H1 (cell line): ENCODE measurements around the gene WBP11. TPM values are rescaled to one million over a fixed set of nuclear protein-coding genes. Genes with fewer than 3 reads are reported as not detected.
A peak's percentile ranks its signal among the peaks of the same experiment; 100 is the strongest.

ENCODE experiments used
- CTCF ChIA-PET: fragments of 300-600 bp; sonication (Branson Sonifier 250); formaldehyde crosslinking; loops from one replicate; lab custom pipeline; 2021; ENCODE audit not compliant: partially characterized antibody; lab: Charles Lee
- POLR2A ChIA-PET: fragments of 300-600 bp; sonication (Branson Sonifier 250); formaldehyde crosslinking; loops from one replicate; lab custom pipeline; 2021; ENCODE audit warnings: inconsistent platforms; ENCODE audit not compliant: partially characterized antibody; lab: Charles Lee
- DNase-seq, 2 experiments: peaks; one replicate each; pipeline versions ENCODE4 v3.0.0 to v3.0.0-alpha.2; 2010 to 2022; ENCODE audit warnings: low spot score in 2 of 2, low read depth in 1 of 2, mixed read lengths in 1 of 2
- FAIRE-seq: peaks from 2 replicates; lab custom pipeline; 2011; peaks lifted over from hg19 to GRCh38; lab: Jason Lieb, UNC
- H2AFZ ChIP-seq: 2 replicates; pipeline ENCODE4 v1.8.1; 2012; ENCODE audit warnings: low read length, inconsistent platforms
- H2AK5ac ChIP-seq: 2 replicates; pipeline ENCODE4 v1.6.1; 2013; ENCODE audit warnings: low read depth, low read length
- H2BK120ac ChIP-seq: replicated peaks from 2 replicates; pipeline ENCODE3; 2013; ENCODE audit warnings: low read depth, low read length, inconsistent platforms
- H2BK12ac ChIP-seq: 2 replicates; pipeline ENCODE4 v1.6.1; 2013; ENCODE audit warnings: low read depth, low read length
- H2BK15ac ChIP-seq: 2 replicates; pipeline ENCODE4 v1.6.1; 2013; ENCODE audit warnings: low read length
- H2BK20ac ChIP-seq: 2 replicates; pipeline ENCODE4 v1.6.1; 2013; ENCODE audit warnings: low read length
- H2BK5ac ChIP-seq: 2 replicates; pipeline ENCODE4 v1.6.1; 2013; ENCODE audit warnings: low read depth, low read length
- H3K14ac ChIP-seq: 2 replicates; pipeline ENCODE4 v1.6.1; 2013; ENCODE audit warnings: inconsistent platforms; ENCODE audit not compliant: insufficient read length
- H3K18ac ChIP-seq: 2 replicates; pipeline ENCODE4 v1.6.1; 2013; ENCODE audit warnings: low read length; ENCODE audit errors: extremely low read depth
- H3K23ac ChIP-seq: 2 replicates; pipeline ENCODE4 v1.6.1; 2013; ENCODE audit warnings: inconsistent platforms; ENCODE audit not compliant: insufficient read length
- H3K23me2 ChIP-seq: 2 replicates; pipeline ENCODE4 v1.6.1; 2013; ENCODE audit warnings: low read depth, low read length
- H3K27ac ChIP-seq: 2 replicates; pipeline ENCODE4 v1.6.1; 2011; ENCODE audit warnings: low read depth, low read length, inconsistent platforms
- H3K27me3 ChIP-seq, 4 experiments: replicated peaks in 1 of 4; 1 replicate in 1 of 4; 2 replicates in 3 of 4; pipeline versions ENCODE4 v1.6.1 to v1.8.1; 2011 to 2013; ENCODE audit warnings: low read length in 3 of 4, mild to moderate bottlenecking in 3 of 4, inconsistent platforms in 2 of 4, mixed read lengths in 2 of 4, moderate library complexity in 1 of 4; ENCODE audit not compliant: control insufficient read depth in 3 of 4, insufficient read depth in 3 of 4; ENCODE audit errors: extremely low read depth in 1 of 4
- H3K36me3 ChIP-seq, 4 experiments: 2 replicates each; pipeline versions ENCODE4 v1.6.1 to v1.8.1; 2011 to 2013; ENCODE audit warnings: mild to moderate bottlenecking in 4 of 4, low read length in 3 of 4, moderate library complexity in 2 of 4, control low read depth in 1 of 4, inconsistent platforms in 1 of 4; ENCODE audit not compliant: insufficient read depth in 4 of 4, control insufficient read depth in 2 of 4
- H3K4ac ChIP-seq: replicated peaks from 2 replicates; pipeline ENCODE3; 2013; ENCODE audit warnings: low read length, low read depth, mixed read lengths, inconsistent platforms; ENCODE audit not compliant: insufficient read length
- H3K4me1 ChIP-seq, 4 experiments: replicated peaks in 1 of 4; 1 replicate in 1 of 4; 2 replicates in 3 of 4; pipeline versions ENCODE4 v1.6.1 to v1.8.1; 2011 to 2013; ENCODE audit warnings: low read length in 3 of 4, inconsistent platforms in 2 of 4, mixed read lengths in 1 of 4; ENCODE audit not compliant: insufficient read depth in 4 of 4, control insufficient read depth in 3 of 4
- H3K4me2 ChIP-seq, 2 experiments: 2 replicates each; pipeline versions ENCODE4 v1.6.1 to v1.8.1; 2011 to 2013; ENCODE audit warnings: low read depth in 2 of 2, low read length in 2 of 2, control low read depth in 1 of 2, inconsistent platforms in 1 of 2, mild to moderate bottlenecking in 1 of 2; ENCODE audit not compliant: insufficient read depth in 1 of 2
- H3K4me3 ChIP-seq, 4 experiments: fragments of 200-600, 300-600 bp in 1 of 4; sonication (generic), shearing (Covaris generic), sonication (Bioruptor Twin) in 1 of 4; 2 replicates each; pipeline versions ENCODE4 v1.5.1 to v1.8.1; 2011 to 2016; ENCODE audit warnings: low read length in 4 of 4, low read depth in 3 of 4, control low read depth in 2 of 4, inconsistent platforms in 2 of 4, mild to moderate bottlenecking in 2 of 4, mixed read lengths in 1 of 4, moderate library complexity in 1 of 4; ENCODE audit not compliant: insufficient read depth in 2 of 4; ENCODE audit errors: extremely low read depth in 1 of 4
- H3K56ac ChIP-seq: replicated peaks from 2 replicates; pipeline ENCODE3; 2013; ENCODE audit warnings: low read depth, mild to moderate bottlenecking, mixed read lengths, low read length, inconsistent platforms; ENCODE audit not compliant: insufficient read length
- H3K79me1 ChIP-seq: 2 replicates; pipeline ENCODE4 v1.6.1; 2013; ENCODE audit warnings: low read depth, low read length, control low read depth
- H3K79me2 ChIP-seq, 2 experiments: 2 replicates each; pipeline versions ENCODE4 v1.6.1 to v1.8.1; 2012 to 2013; ENCODE audit warnings: low read length in 2 of 2, mild to moderate bottlenecking in 2 of 2, inconsistent platforms in 1 of 2; ENCODE audit not compliant: insufficient read depth in 2 of 2, control insufficient read depth in 1 of 2
- H3K9ac ChIP-seq, 4 experiments: replicated peaks in 1 of 4; 1 replicate in 1 of 4; 2 replicates in 3 of 4; pipeline versions ENCODE4 v1.6.1 to v1.8.1; 2011 to 2013; ENCODE audit warnings: low read depth in 3 of 4, low read length in 3 of 4, control low read depth in 2 of 4, mild to moderate bottlenecking in 2 of 4, moderate library complexity in 2 of 4, inconsistent platforms in 1 of 4; ENCODE audit errors: extremely low read depth in 1 of 4
- H3K9me3 ChIP-seq, 2 experiments: 2 replicates each; pipeline versions ENCODE4 v1.6.1 to v1.8.1; 2012 to 2013; ENCODE audit warnings: mild to moderate bottlenecking in 2 of 2, moderate library complexity in 2 of 2, control low read depth in 1 of 2, inconsistent platforms in 1 of 2, low read depth in 1 of 2, low read length in 1 of 2, mixed read lengths in 1 of 2; ENCODE audit not compliant: insufficient read depth in 2 of 2
- H4K20me1 ChIP-seq, 2 experiments: replicated peaks in 1 of 2; 2 replicates each; pipeline versions ENCODE3 to v1.8.1; 2011 to 2013; ENCODE audit warnings: inconsistent platforms in 2 of 2, low read length in 2 of 2, mild to moderate bottlenecking in 1 of 2; ENCODE audit not compliant: insufficient read depth in 2 of 2, control insufficient read depth in 1 of 2
- H4K5ac ChIP-seq: 2 replicates; pipeline ENCODE4 v1.6.1; 2013; ENCODE audit warnings: low read length, low read depth, mixed read lengths, inconsistent platforms; ENCODE audit not compliant: insufficient read length
- H4K8ac ChIP-seq: 2 replicates; pipeline ENCODE4 v1.8.0; 2013; ENCODE audit warnings: mild to moderate bottlenecking, moderate library complexity, low read length, inconsistent platforms; ENCODE audit not compliant: insufficient read depth; ENCODE audit errors: extremely low read depth
- H4K91ac ChIP-seq: replicated peaks from 2 replicates; pipeline ENCODE3; 2013; ENCODE audit warnings: low read length, mixed read lengths, inconsistent platforms; ENCODE audit not compliant: insufficient read length
- ASH2L ChIP-seq: fragments of 200-600, 300-600 bp; sonication (generic); IDR thresholded peaks from one replicate; pipeline ENCODE4 v1.7.1; 2017; ENCODE audit warnings: low read length
- CEBPB ChIP-seq: IDR thresholded peaks from 2 replicates; pipeline ENCODE4 v1.6.1; 2012; ENCODE audit warnings: low read depth, low read length
- POLR2AphosphoS5 ChIP-seq: IDR thresholded peaks from 2 replicates; pipeline ENCODE4 v1.6.1; 2011; ENCODE audit warnings: low read depth, low read length
- RAD21 ChIP-seq, 2 experiments: IDR thresholded peaks in 1 of 2; conservative IDR thresholded peaks in 1 of 2; 2 replicates each; pipeline ENCODE4 v1.6.1; 2011; ENCODE audit warnings: low read depth in 2 of 2, low read length in 2 of 2, improper control_type of control experiment in 1 of 2, inconsistent platforms in 1 of 2, mild to moderate bottlenecking in 1 of 2, moderate library complexity in 1 of 2
- RBBP5 ChIP-seq: IDR thresholded peaks from 2 replicates; pipeline ENCODE4 v1.7.1; 2012; ENCODE audit warnings: low read depth, mild to moderate bottlenecking, inconsistent platforms, low read length, moderate library complexity, borderline replicate concordance
- SAP30 ChIP-seq: fragments of 300-600 bp; sonication (generic); IDR thresholded peaks from 2 replicates; pipeline ENCODE4 v1.7.1; 2012; ENCODE audit warnings: low read length, moderate library complexity, mild to moderate bottlenecking, inconsistent platforms; ENCODE audit not compliant: insufficient read depth, insufficient replicate concordance
- SRF ChIP-seq: IDR thresholded peaks from 2 replicates; pipeline ENCODE4 v1.6.1; 2011; ENCODE audit warnings: mild to moderate bottlenecking, low read depth, low read length, moderate library complexity
- TAF1 ChIP-seq: IDR thresholded peaks from 2 replicates; pipeline ENCODE4 v1.6.1; 2011; ENCODE audit warnings: mild to moderate bottlenecking, low read depth, low read length
- YY1 ChIP-seq: IDR thresholded peaks from 2 replicates; pipeline ENCODE4 v1.6.1; 2011; ENCODE audit warnings: low read depth, mild to moderate bottlenecking, low read length
- WGBS, 2 experiments: shearing (Covaris generic) in 1 of 2; methylation state at CpG; one replicate each; pipeline versions ENCODE4 v1.1.6 to v1.1.7; 2013 to 2015; ENCODE audit warnings: low lambda C conversion rate in 2 of 2, mixed read lengths in 2 of 2, inconsistent platforms in 1 of 2, low coverage in 1 of 2, missing lambda C conversion rate in 1 of 2; ENCODE audit not compliant: insufficient replicate concordance in 2 of 2, insufficient coverage in 1 of 2, insufficient read length in 1 of 2; ENCODE audit errors: extremely low coverage in 1 of 2, missing lambda C conversion rate in 1 of 2; 5-methylcytosine and 5-hydroxymethylcytosine counted together
- polyA plus RNA-seq, 7 experiments: library from polyadenylated mRNA; depleted of rRNA in 3 of 7; stranded (reverse) in 5 of 7; unstranded in 2 of 7; fragments of >200 nt in 5 of 7; fragments of 200-250 nt in 2 of 7; gene quantifications; 1 replicate in 5 of 7; 2 replicates in 1 of 7; 4 replicates in 1 of 7; pipeline versions ENCODE4 v1.2.1 to v1.2.3, GENCODE V29; 2011 to 2013; ENCODE audit warnings: missing spikeins in 2 of 7, mixed read lengths in 2 of 7
- total RNA-seq: library from RNA; stranded (reverse); fragmentation: NEBNext Ultra II Directional; extraction: Animal tissue kit (Norgen Biotek cat#: 25700); gene quantifications from 2 replicates; pipeline ENCODE4 v1.2.1, GENCODE V29; 2021

WBP11 gene
- total and polyA plus RNA-seq, 2 of the 8 experiments (the other 6 are each of a cell fraction or from before 2014, with no cell fraction given) = 22.1 to 134 TPM

- ChIA-PET CTCF (interaction anchor here (1.2 to 4.6 kb wide), 5 partner anchors 10 to 118 kb away, joined by 3 to 24 read pairs (median 9); no protein-coding TSS in a partner anchor), POLR2A (interaction anchor here (0.6 to 7.3 kb wide), 23 partner anchors 6 to 226 kb away, joined by 3 to 136 read pairs (median 4); partner anchors contain the start of genes C12orf60 and WBP11)
- Histone ChIP-seq H4K8ac (no peak overlapping the region), H3K27me3 (no peaks in the 10 kb centered on the region), H2AFZ (no peak overlapping the region), H2BK20ac (no peak overlapping the region), H3K79me2 (peaks cover 0 to 14% of the 10 kb centered on the region in 2 experiments; a peak in 2 of 4 replicates), H2BK5ac (peak overlapping the region; percentile 77; the same call in 1 of the 2 replicates), H3K23me2 (peaks cover 4% of the 10 kb centered on the region), H3K56ac (no peak overlapping the region), H3K9ac (peak overlapping the region in 3 of 4 experiments; percentile 49 to 61 (median 60); a peak in 3 of 7 replicates), H3K36me3 (no peaks in the 10 kb centered on the region), H3K79me1 (no peaks in the 10 kb centered on the region), H2BK120ac (no peak overlapping the region), H3K9me3 (no peaks in the 10 kb centered on the region), H2AK5ac (no peak overlapping the region), H3K4ac (no peak overlapping the region), H3K27ac (0 out of 2 replicates have a peak overlapping the region, but pooled peaks have one; percentile 34), H4K5ac (no peak overlapping the region), H3K23ac (no peak overlapping the region), H3K4me2 (peak overlapping the region; percentile 76 to 81), H3K4me3 (peak overlapping the region; percentile 75 to 93 (median 86)), H2BK12ac (peak overlapping the region; percentile 55; the same call in 1 of the 2 replicates), H4K20me1 (peaks cover 0 to 8% of the 10 kb centered on the region in 2 experiments), H3K4me1 (peaks cover 0 to 3% (median 0%) of the 10 kb centered on the region in 4 experiments; a peak in 1 of 7 replicates), H4K91ac (no peak overlapping the region), H2BK15ac (no peak overlapping the region), H3K18ac (no peak overlapping the region), H3K14ac (no peak overlapping the region)
- DNase-seq (peak in 1 of 2 experiments; percentile 63), FAIRE-seq (no peak)
- TF ChIP-seq RAD21 (IDR thresholded peaks at IDR 0.05 in 1 of 2, conservative IDR thresholded peaks at IDR 0.05 in 1 of 2; ENCODE audit: low read depth in 2 of 2, low read length in 2 of 2) (peak in 1 of 2 experiments; percentile 22; a peak in 1 of 4 replicates), RBBP5 (peak; percentile 9), CEBPB (0 out of 2 replicates have a peak, but pooled peaks have one; percentile 12), ASH2L (peak; percentile 74), SAP30 (peak; percentile 80), POLR2AphosphoS5 (0 out of 2 replicates have a peak, but pooled peaks have one; percentile 36), SRF (no peak), TAF1 (no peak), YY1 (no peak)
- 11% methylated on average over 34 of the region's 34 CpGs; no CpG with 5 or more reads in 1 of the 2 experiments for WGBS, 2 experiments
These were observed 28.2 kb downstream of the WBP11 start for GRCh38 chr12:14774906-14775635.
